Measurements from ENCODE around the gene ACOT9.
"Not testable (repeated sequence)": the region's sequence is repeated elsewhere in the genome, so short reads cannot be mapped to it uniquely, and the experiment has no call there.

Gene ACOT9

GRCh38 chrX:23676486-23676885, 66.6 kb downstream of the ACOT9 start:
- DNase-seq: not testable (repeated sequence)

- no peak for DNase-seq
These were observed 70.0 kb downstream of the ACOT9 start for GRCh38 chrX:23673108-23673507.

GRCh38 chrX:23670528-23670927, 72.5 kb downstream of the ACOT9 start:
- DNase-seq: no peak

GRCh38 chrX:23668335-23668734, 74.7 kb downstream of the ACOT9 start:
- DNase-seq: no peak

GRCh38 chrX:23667239-23668177, 75.6 kb downstream of the ACOT9 start, which contains the start of gene PRDX4:
Gene PRDX4, plus strand, starts transcription at chrX:23667493. Its CDS starts 78 bp downstream, at chrX:23667571.
- peak; percentile 83 for DNase-seq

GRCh38 chrX:23666282-23666681, 76.8 kb downstream of the ACOT9 start:
- no peak for DNase-seq

GRCh38 chrX:23664496-23664895, 78.6 kb downstream of the ACOT9 start:
- no peak for DNase-seq

- no peak for DNase-seq
These were observed 80.2 kb downstream of the ACOT9 start for GRCh38 chrX:23662853-23663252.

- DNase-seq: no peak
These were observed 80.9 kb downstream of the ACOT9 start for GRCh38 chrX:23662187-23662586.

GRCh38 chrX:23661671-23662070, 81.4 kb downstream of the ACOT9 start:
- DNase-seq: no peak

GRCh38 chrX:23660766-23661132, 82.3 kb downstream of the ACOT9 start:
- DNase-seq: no peak

- not testable (repeated sequence) for DNase-seq
These were observed 82.9 kb downstream of the ACOT9 start for GRCh38 chrX:23660083-23660765.

- DNase-seq: no peak
These were observed 83.7 kb downstream of the ACOT9 start for GRCh38 chrX:23659339-23659738.

GRCh38 chrX:23656684-23657083, 86.4 kb downstream of the ACOT9 start:
- no peak for DNase-seq

GRCh38 chrX:23656091-23656490, 87.0 kb downstream of the ACOT9 start:
- no peak for DNase-seq

Measured in NCI-H1092 (cell line).